HG03025 (cell line): Measurements from ENCODE around the gene DOCK10.

Experiments used
- ATAC-seq: cut with Tn5 transposase; IDR thresholded peaks from one replicate; pipeline ENCODE4 v1.9.1; 2021; ENCODE audit warnings: mild to moderate bottlenecking, moderate library complexity; ENCODE audit not compliant: unreplicated experiment, low FRiP score

DOCK10 gene

DNA sequence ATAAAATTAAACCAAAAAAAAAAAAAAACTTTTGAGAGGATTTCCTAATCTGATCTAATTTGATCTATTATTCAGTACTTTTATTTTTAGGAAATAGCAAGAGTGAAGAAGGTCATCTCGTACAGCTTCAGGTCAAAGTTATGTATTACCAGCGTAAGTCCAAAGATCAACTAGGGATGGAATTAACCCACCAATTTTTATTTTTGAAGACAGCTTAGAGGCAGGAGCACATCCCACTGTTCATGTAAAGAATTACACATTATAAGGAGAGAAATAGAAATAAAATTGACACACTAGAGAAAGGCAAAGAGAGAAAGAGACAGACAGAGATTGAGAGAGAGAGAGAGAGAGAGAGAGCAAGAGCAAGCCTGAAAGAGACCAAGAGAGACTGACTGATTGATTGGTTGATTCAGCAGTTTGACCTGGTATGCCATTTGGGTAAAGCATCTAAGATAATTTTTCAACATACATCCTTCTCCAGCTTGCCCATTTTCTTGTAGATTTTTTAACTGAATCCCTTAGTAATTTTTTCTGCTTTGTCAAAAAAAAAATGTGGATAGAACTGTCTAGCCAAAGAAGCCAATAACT, 25.1 kb downstream of the DOCK10 start:
- ATAC-seq = no peak

DNA sequence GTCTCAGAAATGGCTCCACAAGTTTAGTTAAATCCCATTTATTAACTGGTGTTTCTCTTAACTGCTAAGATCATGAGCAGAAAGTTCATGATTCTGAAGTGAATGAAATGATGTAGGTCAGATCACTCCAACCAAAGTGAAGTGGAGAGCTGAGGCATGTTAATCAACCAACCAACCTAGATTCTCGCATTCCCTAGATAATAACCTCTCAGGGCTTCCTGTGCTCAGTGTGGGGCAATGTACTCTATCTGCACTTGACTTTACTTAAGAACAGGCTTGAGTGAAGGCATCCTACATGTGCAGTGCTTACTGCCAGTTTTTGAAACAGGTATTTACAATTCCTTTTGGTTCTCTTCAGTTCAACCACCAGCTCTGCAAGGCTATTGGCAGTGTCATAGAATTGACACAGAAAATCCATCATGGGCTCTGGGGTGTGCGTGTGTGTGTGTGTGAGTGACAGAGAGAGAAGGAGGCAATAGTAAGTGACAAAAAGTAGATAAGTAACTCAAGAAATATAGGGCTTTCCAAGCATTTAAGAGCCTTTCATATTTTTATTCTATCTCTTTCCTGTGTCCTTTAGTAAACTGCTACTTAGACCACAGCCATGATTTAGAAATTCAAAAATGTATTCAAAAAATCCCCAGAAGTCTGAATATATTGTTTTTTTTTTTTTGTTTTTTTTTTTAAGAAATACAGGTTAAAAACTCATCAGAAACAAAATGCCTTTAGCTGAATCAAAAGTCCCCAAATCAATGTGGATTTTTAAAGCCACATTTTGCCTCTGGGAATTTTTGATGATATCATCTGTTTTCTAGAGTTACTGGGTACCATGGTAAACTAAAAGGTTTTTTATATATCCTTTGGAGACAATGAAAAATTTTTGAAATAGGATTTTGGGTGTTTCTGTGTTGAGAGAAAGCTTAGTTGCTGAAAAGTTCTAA, 28.6 kb downstream of the DOCK10 start:
- ATAC-seq = no peak

DNA sequence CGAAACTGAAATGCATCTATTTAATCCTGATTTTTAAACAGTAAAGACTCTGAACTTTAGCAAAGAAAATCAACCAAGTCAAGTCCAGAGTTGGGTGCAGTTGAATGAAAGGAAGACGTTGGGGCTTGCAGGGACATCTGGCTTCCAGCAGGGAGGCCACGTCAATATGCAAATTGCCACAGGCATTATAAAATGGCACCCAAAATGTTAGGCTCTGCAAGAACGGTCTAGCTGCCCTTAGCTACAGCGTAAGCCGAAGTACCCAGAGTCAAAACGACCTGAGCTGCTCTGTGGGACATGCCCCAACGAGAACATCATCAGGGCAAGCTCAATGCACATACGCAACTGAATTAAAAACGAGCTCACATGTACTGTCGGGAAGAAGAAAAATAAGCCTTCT, 30.7 kb downstream of the DOCK10 start:
- no peak for ATAC-seq

DNA sequence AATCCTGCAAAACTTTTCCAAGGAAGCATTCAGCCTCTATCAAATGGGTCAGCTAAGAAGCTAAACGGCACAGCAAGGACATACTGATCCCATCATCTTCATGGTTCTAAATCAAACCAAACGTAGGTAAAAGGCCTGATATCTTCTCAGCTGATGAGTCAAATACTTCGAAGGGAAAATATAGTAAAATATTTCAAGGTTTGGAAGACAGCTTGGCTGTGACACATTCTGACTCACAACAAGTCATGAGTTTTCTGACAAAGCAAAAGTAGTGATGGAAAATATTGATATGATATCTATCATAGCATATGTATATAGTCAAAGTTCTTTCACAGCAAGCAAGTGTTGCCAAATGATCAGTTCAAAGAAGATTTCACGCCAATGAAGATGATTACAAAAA, 31.5 kb downstream of the DOCK10 start:
- ATAC-seq = no peak

DNA sequence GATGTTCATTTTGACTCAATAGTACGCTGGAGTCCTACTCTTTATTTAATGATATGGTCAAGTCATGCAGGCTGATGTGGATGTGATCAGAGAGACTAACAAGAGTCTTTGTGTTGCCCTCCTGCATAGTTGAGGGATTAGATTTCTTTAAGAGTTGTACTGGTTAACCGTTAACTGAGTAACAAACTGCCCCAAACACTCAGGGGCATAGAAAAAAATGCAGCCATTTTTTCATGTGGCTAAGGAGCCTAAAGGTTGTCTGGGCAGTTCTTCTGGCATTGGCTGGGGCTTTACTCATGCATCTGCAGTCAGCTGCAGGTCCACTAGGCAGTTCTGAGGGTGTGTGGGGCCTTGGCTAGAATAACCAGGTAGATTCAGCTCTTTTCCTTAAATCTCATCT, 32.5 kb downstream of the DOCK10 start:
- ATAC-seq = no peak

DNA sequence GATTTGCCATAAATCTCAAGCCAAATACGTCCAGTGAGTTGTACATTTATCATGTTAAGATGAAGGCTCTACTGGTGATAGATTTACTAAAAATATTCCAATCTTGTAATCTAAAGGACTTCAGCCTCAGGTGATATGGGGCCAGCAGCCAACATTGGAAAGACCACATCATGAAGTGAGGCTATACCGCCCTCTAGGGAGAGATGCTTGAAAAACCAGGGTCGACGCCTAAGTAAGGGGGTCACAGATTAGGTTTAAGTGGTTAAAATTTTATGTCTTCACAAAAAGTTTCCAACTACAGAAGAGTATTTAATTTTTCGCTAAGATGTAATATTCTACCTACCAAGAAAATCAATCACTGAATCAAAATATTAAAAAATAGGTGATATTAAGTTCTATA, 33.3 kb downstream of the DOCK10 start:
- ATAC-seq = no peak

DNA sequence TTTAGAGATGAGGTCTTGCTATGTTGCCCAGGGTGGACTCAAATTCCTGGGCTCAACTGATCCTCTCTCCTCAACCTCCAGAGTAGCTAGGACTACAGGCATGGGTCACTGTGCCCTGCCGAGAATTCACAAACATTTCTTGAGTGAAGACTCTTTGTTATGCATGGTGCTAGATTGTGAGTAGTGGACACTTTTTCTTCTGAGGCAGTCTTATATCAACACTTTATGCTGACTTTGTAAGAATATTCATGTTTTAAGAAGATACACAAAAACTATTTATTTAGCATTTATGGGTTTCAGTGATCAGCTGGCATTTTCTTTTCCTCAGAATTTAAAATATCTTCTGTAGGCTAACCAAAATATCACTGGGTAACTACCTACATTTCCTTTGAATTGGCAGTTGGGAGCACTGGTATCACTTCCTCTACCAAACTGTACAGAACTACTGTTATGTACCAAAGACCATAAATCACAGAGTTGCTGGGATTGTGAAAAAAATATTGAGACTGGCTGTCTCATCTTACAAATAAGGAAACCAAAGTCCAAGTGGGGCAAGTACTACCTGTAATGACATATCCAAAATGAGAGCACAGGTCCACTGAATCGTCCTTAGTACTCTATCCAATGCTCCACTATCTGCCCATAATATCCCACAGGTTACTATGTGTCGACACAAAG, 34.0 kb downstream of the DOCK10 start:
- ATAC-seq = no peak

DNA sequence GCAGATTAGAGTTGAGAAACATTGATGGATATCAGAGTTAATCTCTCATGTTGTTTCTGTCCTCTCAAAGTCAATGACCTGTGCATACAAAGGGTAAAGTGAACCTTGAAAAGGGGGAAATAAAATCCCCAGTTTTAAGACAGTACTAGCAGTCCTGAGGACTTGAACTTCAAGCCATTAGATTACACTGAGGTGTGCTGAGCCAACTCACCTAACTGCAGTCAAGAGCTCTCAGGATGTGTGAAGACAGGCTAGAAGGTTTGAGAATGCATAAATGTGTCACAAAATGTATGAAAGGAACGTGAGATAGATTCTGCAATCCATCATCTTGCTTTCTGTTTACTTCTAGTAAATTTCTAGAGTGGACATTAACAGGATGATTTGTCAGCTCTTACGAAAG, 35.5 kb downstream of the DOCK10 start:
- no peak for ATAC-seq

DNA sequence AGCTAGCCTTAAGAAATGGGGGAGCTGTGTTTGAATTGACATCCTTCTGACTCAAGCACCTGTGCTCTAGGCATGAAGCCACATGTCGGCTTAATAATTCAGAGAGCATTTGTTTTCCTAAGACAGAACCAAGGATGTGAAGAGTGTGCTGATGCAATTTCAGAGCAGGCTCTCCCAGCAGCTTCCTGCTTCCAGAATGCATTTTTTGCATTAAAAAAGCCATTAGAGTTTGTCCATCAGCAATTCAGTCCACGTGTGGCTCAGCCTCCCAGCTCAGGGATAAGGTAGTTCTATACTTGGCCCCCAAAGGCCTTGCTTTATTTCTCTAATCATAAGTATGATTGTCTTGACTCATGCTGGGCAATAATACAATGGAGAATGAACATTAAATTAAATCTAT, 37.7 kb downstream of the DOCK10 start:
- no peak for ATAC-seq

DNA sequence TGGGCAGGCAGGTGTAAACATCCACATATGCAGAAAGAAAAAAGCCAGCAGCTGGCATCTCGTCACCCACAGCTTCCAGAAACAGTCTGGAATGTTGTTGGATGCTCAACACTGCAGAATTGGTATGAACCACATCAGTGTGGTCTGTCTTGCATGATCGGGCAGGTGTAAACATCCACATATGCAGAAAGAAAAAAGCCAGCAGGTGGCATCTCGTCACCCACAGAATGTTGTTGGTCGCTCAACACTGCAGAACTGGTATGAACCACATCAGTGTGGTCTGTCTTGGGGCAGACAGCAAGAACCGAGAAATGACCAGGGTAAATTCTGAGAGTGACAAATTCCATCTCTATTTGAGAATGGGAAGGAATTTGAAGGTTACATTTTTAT, 39.6 kb downstream of the DOCK10 start:
- peak; percentile 58 for ATAC-seq

DNA sequence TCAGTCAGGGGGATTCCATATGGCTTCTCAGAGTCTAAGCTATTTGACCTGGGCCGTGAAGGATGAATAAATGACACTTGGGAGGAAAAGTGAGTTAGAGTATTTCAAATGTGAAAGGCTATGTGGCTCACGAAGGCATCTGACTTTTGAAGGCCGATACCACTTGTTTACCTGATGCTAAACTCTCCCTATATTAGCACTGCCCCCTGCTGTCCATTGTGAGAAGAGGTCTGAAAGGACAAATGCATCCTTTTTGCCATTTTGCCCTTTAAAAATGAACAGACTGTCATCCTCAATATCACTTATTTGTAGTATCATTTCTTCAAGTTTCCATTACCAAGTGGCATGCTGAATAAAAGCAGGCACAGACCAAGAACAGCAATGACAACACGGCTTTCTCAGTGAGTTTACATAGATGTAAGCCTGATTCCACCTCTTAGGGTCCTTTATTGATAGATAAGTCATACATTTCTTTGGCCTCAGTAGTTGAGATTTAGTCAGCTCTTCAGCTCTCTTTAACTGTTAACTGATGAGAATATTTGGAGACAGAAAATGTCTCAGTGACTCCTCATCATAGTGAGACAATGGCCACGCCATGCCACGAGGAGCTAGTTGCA, 40.1 kb downstream of the DOCK10 start:
- ATAC-seq = peak; percentile 61

DNA sequence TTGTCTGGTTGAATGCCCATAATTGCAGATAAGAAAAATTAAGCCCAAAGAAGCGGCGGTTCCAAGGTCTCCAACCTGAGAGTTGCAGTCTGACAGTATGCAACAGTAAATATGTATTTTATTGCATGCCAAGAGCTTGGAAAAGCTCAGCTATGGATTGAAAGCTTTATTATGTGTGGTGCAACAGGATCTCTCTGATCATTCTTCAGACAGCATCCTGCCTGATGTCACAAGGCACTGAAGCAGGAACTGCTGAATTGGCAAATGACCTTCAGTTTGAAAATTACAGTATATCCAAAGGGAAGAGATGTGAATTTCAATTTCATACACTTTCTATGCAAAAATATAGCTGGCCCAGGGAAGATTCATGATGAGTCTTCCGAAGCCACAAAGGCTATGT, 42.5 kb downstream of the DOCK10 start:
- ATAC-seq = no peak

DNA sequence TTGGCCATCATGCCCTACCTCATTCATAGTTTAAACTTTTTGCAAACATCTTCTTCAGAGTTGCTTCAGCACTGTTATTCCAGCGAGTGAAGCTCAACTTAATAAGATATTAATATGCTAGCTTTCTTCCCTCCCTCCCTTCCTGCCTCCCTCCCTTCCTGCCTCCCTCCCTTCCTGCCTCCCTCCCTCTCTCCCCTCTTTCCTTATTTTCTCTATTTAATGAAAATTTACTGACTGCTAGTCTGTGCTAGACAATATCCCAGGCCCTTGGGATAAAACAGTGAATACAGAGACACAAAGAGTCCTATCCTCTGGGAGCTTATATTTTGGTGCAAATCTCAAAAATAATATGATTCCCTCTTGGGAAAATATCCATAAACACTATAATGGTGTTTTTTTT, 42.9 kb downstream of the DOCK10 start:
- no peak for ATAC-seq

DNA sequence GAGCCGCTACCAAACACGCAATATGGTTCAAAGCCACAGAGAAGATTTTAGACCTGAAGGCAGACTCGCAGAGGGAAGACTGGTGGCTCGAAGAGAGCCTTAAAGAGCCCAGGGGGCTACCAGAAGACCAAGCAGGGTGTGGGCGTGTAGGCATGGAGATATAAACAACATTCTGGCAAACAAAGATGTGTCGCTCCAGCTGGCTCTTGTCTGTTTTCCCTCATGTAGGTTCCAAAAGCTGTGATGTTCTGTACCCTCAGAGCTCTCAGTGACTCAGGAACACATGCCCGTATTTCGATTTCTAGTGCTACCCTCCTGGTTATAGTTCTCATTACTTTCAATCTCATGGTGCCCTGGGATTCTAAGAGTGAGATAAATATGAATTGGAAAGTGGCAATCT, 44.5 kb downstream of the DOCK10 start:
- no peak for ATAC-seq

DNA sequence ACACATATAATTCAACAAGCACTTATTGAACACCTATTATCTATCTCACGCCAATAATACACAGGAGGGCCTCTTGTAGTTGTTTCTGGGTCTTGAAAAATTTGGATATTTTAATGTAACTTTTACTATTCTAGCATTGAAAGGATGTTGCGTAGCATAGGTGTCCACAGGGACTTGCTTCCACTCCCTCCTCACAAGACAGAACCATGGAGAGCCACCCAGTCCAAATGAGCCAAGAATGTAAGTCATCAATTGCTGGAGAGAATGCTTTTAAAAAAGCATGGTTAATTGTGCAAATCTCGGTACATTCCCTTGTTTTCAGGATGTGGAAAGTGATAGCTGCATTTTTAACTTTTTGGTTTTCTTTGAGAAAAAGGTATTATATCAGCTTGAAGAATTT, 46.8 kb downstream of the DOCK10 start:
- no peak for ATAC-seq

DNA sequence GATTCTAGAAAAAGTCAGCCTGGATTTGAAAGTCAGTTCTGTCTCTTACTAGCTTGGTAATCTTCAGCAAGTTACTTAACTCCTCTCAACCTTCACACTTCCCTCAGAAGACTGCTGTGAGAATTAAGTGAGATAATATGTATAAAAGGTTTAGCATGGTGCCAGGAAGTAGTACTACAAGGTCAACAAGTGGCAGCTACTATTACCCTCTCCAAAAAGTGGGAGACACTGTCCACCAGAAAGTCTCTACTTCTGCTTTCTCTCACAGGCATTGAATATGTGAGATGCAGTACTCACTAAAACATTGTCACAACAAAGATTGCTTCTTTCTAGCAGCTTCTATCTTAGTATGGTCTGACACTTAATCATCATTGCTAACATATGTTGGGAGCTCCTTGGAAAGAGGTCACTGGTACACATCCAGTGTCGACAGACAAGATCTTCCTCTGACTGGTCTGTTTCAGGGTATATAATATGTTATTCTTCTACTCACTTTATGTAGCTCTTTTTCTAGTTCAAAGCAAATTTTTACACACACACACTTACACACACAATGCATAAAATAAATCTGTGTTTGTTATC, 47.9 kb downstream of the DOCK10 start:
- ATAC-seq = no peak

DNA sequence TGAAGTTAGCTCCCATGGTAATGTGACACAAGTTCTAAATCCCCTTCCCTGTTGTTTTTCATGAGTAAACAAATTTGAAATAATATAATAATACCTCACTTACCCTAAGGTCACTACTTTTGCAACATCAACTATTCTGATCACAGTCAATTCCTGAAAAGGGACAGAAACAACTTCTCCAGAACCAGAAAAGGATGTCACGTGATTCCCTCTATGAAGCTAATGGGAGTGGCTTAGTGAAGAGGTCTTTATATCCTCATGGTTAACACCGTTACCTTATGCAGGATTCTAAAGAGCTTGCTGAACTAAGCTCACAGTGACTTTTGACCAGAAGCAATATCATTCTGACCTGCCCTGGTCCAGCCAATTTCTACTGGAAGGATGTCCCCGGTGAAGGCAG, 51.6 kb downstream of the DOCK10 start:
- no peak for ATAC-seq

DNA sequence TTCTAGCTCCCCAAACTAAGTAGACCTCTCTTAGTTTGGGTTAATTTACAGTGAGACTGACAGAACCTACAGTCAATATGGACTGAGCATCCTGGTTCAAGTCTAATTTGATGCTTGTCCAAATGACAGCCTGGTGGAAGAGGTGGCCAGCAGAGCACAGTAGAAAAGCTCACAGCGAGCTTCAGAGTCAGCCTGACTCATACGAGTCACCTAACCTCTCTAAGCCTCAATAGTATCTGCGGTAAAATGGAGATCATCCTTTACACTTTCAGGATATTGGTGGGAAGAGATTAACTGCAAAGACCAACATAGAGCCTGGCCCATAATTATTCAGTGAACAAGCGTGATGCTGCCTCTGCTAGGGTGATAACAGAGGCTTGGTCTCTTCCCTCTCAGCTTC, 54.5 kb downstream of the DOCK10 start:
- no peak for ATAC-seq

DNA sequence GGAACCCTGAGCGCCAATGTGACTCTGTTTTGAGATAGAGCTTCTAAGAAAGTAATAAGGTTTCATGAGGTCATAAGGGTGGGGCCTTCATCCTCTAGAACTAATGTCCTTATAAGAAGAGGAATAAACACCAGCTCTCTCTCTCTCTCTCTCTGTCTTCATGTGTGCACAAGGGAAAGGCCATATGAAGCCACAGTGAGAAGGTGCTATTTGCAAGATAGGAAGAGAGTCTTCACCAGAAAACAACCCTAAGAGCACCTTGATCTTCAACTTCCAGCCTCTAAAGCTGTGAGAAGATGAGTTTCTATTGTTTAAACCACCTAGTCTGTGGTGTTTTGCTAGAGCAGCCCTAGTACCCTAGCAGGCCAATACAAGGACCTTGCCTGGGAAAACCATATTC, 55.8 kb downstream of the DOCK10 start:
- no peak for ATAC-seq

DNA sequence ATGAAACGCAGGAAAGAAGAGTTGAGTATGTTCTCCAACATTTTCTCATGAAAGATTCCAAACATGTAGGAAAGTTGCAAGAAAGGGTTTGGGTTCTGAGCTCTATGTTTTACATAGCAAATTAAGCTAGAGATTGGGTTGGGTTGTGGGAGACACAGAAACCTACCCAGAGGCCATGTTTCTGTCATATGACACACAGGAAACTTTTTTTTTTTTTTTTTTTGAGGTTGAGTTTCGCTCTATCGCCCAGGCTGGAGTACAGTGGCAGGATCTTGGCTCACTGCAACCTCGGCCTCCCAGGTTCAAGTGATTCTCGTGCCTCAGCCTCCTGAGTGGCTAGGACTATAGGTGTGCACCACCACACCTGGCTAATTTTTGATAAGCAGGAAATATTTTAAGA, 57.6 kb downstream of the DOCK10 start:
- ATAC-seq = no peak
